HG03060 (cell line): Measurements from ENCODE around the gene NKAPL.

Source experiments
- ATAC-seq: cut with Tn5 transposase; IDR thresholded peaks from one replicate; pipeline ENCODE4 v1.9.1; 2021; ENCODE audit warnings: low read depth, moderate number of reproducible peaks; ENCODE audit not compliant: unreplicated experiment

NKAPL gene

GRCh38 chr6:28243946-28244345 is 15.2 kb upstream of the NKAPL start:
- ATAC-seq = no peak

- no peak for ATAC-seq
Measured at GRCh38 chr6:28245206-28245941, 13.7 kb upstream of the NKAPL start.

GRCh38 chr6:28248916-28249315 is 10.2 kb upstream of the NKAPL start:
- ATAC-seq = no peak

GRCh38 chr6:28250747-28251146 is 8.3 kb upstream of the NKAPL start:
- ATAC-seq = no peak

- no peak for ATAC-seq
Measured at GRCh38 chr6:28251661-28252008, 7.5 kb upstream of the NKAPL start.

GRCh38 chr6:28252009-28252975 is 6.8 kb upstream of the NKAPL start, which contains the start of gene ZKSCAN4:
Gene ZKSCAN4, minus strand, starts transcription at chr6:28252269. Its CDS starts 289 bp downstream, at chr6:28251980.
- no peak for ATAC-seq

GRCh38 chr6:28254121-28254519 is 5.0 kb upstream of the NKAPL start:
- ATAC-seq = no peak

GRCh38 chr6:28257042-28257441 is 2.1 kb upstream of the NKAPL start:
- no peak for ATAC-seq

- no peak for ATAC-seq
Measured at GRCh38 chr6:28263922-28264321, 4.8 kb downstream of the NKAPL start.

GRCh38 chr6:28264834-28265401 is 5.8 kb downstream of the NKAPL start:
- ATAC-seq = no peak

- ATAC-seq = no peak
Measured at GRCh38 chr6:28266563-28266961, 7.5 kb downstream of the NKAPL start.

- ATAC-seq = peak; percentile 58
Measured at GRCh38 chr6:28266962-28267694, 8.0 kb downstream of the NKAPL start, which contains the start of gene ZSCAN26. Gene ZSCAN26, plus strand, starts transcription at chr6:28267143. Its CDS starts 4,777 bp downstream, at chr6:28271920.

- no peak for ATAC-seq
Measured at GRCh38 chr6:28267695-28268059, 8.6 kb downstream of the NKAPL start.

- no peak for ATAC-seq
Measured at GRCh38 chr6:28269492-28269891, 10.4 kb downstream of the NKAPL start.

GRCh38 chr6:28274888-28275287 is 15.8 kb downstream of the NKAPL start:
- no peak for ATAC-seq

GRCh38 chr6:28277746-28278145 is 18.6 kb downstream of the NKAPL start:
- no peak for ATAC-seq

- no peak for ATAC-seq
Measured at GRCh38 chr6:28280595-28281287, 21.6 kb downstream of the NKAPL start.

- ATAC-seq = no peak
Measured at GRCh38 chr6:28281288-28282064, 22.4 kb downstream of the NKAPL start, which contains the start of gene PGBD1. Gene PGBD1, plus strand, starts transcription at chr6:28281572. Its CDS starts 2,242 bp downstream, at chr6:28283814.

- no peak for ATAC-seq
Measured at GRCh38 chr6:28282926-28283325, 23.8 kb downstream of the NKAPL start.
